HepG2 (cell line): Measurements from ENCODE around the gene ATP5F1E. TPM values are rescaled to one million over a fixed set of nuclear protein-coding genes. Genes with fewer than 3 reads are reported as not detected.

Source experiments
- ETS1 ChIP-seq: sonication (generic); formaldehyde crosslinking; IDR thresholded peaks from 2 replicates; pipeline ENCODE4 v1.4.0; 2020; ENCODE audit warnings: missing genetic modification reagents
- KAT7 ChIP-seq: IDR thresholded peaks from 2 replicates; pipeline ENCODE4 v1.6.1; 2018; ENCODE audit warnings: borderline replicate concordance, missing compliant biosample characterization
- NFKB2 ChIP-seq: sonication (generic); formaldehyde crosslinking; IDR thresholded peaks from 2 replicates; pipeline ENCODE4 v1.4.0; 2020; ENCODE audit warnings: missing genetic modification reagents, borderline replicate concordance
- PCBP1 ChIP-seq: fragments of 200-400 bp; formaldehyde crosslinking; IDR thresholded peaks from 2 replicates; pipeline ENCODE4 v1.6.1; 2017; ENCODE audit warnings: mild to moderate bottlenecking, low read depth, low read length, borderline replicate concordance
- SSRP1 ChIP-seq: IDR thresholded peaks from 2 replicates; pipeline ENCODE4 v1.6.1; 2016; ENCODE audit warnings: control low read depth
- ZEB1 ChIP-seq: IDR thresholded peaks from 2 replicates; pipeline ENCODE4 v1.6.1; 2012; ENCODE audit warnings: mild to moderate bottlenecking, low read depth, inconsistent platforms; ENCODE audit not compliant: insufficient replicate concordance
- ZKSCAN5 ChIP-seq: sonication (generic); formaldehyde crosslinking; IDR thresholded peaks from 2 replicates; pipeline ENCODE4 v1.5.1; 2020; ENCODE audit warnings: mild to moderate bottlenecking, missing genetic modification reagents
- ZMYM3 ChIP-seq: sonication (generic); formaldehyde crosslinking; IDR thresholded peaks from 2 replicates; pipeline ENCODE4 v1.5.1; 2020; ENCODE audit warnings: mild to moderate bottlenecking, missing genetic modification reagents
- ZNF709 ChIP-seq: sonication (generic); formaldehyde crosslinking; IDR thresholded peaks from 2 replicates; pipeline ENCODE4 v1.5.0; 2020; ENCODE audit warnings: mild to moderate bottlenecking, missing genetic modification reagents
- polyA plus RNA-seq, 8 experiments: library from polyadenylated mRNA; depleted of rRNA in 3 of 8; stranded (reverse) in 7 of 8; unstranded in 1 of 8; fragments of >200 nt; fragmentation: Illumina TruSeq in 4 of 8; extraction: Trizol in 4 of 8; gene quantifications; 2 replicates each; pipeline versions ENCODE4 v1.2.1 to v1.2.3, GENCODE V29; 2011 to 2016; ENCODE audit warnings: low read depth in 4 of 8, missing spikeins in 1 of 8, mixed read lengths in 1 of 8; ENCODE audit not compliant: insufficient read depth in 1 of 8
- total RNA-seq, 5 experiments: library from RNA; depleted of rRNA; stranded (reverse); fragments of >200 nt; fragmentation: Illumina TruSeq; extraction: Trizol; gene quantifications; 2 replicates each; pipeline ENCODE4 v1.2.3, GENCODE V29; 2016; ENCODE audit warnings: low read depth in 1 of 5
- TF ChIP-seq, protein P1 (sequence below): sonication (generic); formaldehyde crosslinking; IDR thresholded peaks from 2 replicates; pipeline ENCODE4 v1.4.0; 2020; ENCODE audit warnings: missing genetic modification reagents; ENCODE audit errors: not compliant biosample characterization
- TF ChIP-seq, protein P2 (sequence below): IDR thresholded peaks from 2 replicates; pipeline ENCODE4 v1.6.1; 2016
- TF ChIP-seq, protein P3 (sequence below), 2 experiments: sonication (generic) in 1 of 2; formaldehyde crosslinking in 1 of 2; IDR thresholded peaks; 2 replicates each; pipeline versions ENCODE4 v1.6.1 to v1.9.0; 2014 to 2022; ENCODE audit warnings: antibody characterized with exemption in 1 of 2, borderline replicate concordance in 1 of 2, inconsistent platforms in 1 of 2, low read depth in 1 of 2, missing genetic modification reagents in 1 of 2
- TF ChIP-seq, protein P4 (sequence below): sonication (generic); formaldehyde crosslinking; IDR thresholded peaks from 2 replicates; pipeline ENCODE4 v1.5.1; 2020; ENCODE audit warnings: missing genetic modification reagents, mild to moderate bottlenecking, borderline replicate concordance
- TF ChIP-seq, protein P5 (sequence below): sonication (generic); formaldehyde crosslinking; IDR thresholded peaks from 2 replicates; pipeline ENCODE4 v1.4.0; 2020; ENCODE audit warnings: mild to moderate bottlenecking, missing genetic modification reagents

ATP5F1E gene
- total and polyA plus RNA-seq, 2 of the 13 experiments (the other 11 are each of a cell fraction or from before 2014, with no cell fraction given), result 121 to 134 TPM

GRCh38 chr20:59004763-59005522, 27.2 kb downstream of the ATP5F1E start (continued):
- TF ChIP-seq ZKSCAN5 (CRISPR knock-in tag) (no peak), ZEB1 (no peak), NFKB2 (CRISPR knock-in tag) (no peak), ZMYM3 (CRISPR knock-in tag) (peak; percentile 91), ETS1 (CRISPR knock-in tag) (no peak), PCBP1 (no peak), ZNF709 (CRISPR knock-in tag) (no peak), KAT7 (CRISPR knock-in tag) (no peak; the same call in 1 of the 2 replicates), SSRP1 (CRISPR knock-in tag) (no peak)
- TF ChIP-seq, protein P1, sequence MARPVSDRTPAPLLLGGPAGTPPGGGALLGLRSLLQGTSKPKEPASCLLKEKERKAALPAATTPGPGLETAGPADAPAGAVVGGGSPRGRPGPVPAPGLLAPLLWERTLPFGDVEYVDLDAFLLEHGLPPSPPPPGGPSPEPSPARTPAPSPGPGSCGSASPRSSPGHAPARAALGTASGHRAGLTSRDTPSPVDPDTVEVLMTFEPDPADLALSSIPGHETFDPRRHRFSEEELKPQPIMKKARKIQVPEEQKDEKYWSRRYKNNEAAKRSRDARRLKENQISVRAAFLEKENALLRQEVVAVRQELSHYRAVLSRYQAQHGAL (CRISPR knock-in tag), result no peak
- TF ChIP-seq, protein P2, sequence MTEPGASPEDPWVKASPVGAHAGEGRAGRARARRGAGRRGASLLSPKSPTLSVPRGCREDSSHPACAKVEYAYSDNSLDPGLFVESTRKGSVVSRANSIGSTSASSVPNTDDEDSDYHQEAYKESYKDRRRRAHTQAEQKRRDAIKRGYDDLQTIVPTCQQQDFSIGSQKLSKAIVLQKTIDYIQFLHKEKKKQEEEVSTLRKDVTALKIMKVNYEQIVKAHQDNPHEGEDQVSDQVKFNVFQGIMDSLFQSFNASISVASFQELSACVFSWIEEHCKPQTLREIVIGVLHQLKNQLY (CRISPR knock-in tag), result no peak
- TF ChIP-seq, protein P3, sequence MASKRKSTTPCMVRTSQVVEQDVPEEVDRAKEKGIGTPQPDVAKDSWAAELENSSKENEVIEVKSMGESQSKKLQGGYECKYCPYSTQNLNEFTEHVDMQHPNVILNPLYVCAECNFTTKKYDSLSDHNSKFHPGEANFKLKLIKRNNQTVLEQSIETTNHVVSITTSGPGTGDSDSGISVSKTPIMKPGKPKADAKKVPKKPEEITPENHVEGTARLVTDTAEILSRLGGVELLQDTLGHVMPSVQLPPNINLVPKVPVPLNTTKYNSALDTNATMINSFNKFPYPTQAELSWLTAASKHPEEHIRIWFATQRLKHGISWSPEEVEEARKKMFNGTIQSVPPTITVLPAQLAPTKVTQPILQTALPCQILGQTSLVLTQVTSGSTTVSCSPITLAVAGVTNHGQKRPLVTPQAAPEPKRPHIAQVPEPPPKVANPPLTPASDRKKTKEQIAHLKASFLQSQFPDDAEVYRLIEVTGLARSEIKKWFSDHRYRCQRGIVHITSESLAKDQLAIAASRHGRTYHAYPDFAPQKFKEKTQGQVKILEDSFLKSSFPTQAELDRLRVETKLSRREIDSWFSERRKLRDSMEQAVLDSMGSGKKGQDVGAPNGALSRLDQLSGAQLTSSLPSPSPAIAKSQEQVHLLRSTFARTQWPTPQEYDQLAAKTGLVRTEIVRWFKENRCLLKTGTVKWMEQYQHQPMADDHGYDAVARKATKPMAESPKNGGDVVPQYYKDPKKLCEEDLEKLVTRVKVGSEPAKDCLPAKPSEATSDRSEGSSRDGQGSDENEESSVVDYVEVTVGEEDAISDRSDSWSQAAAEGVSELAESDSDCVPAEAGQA (IDR thresholded peaks at IDR 0.05; ENCODE audit: low read depth), result 0 out of 2 replicates have a peak, but pooled peaks have one; percentile 47
- TF ChIP-seq, protein P3 (CRISPR knock-in tag; IDR thresholded peaks at IDR 0.05; ENCODE audit: borderline replicate concordance), result no peak
- TF ChIP-seq, protein P4, sequence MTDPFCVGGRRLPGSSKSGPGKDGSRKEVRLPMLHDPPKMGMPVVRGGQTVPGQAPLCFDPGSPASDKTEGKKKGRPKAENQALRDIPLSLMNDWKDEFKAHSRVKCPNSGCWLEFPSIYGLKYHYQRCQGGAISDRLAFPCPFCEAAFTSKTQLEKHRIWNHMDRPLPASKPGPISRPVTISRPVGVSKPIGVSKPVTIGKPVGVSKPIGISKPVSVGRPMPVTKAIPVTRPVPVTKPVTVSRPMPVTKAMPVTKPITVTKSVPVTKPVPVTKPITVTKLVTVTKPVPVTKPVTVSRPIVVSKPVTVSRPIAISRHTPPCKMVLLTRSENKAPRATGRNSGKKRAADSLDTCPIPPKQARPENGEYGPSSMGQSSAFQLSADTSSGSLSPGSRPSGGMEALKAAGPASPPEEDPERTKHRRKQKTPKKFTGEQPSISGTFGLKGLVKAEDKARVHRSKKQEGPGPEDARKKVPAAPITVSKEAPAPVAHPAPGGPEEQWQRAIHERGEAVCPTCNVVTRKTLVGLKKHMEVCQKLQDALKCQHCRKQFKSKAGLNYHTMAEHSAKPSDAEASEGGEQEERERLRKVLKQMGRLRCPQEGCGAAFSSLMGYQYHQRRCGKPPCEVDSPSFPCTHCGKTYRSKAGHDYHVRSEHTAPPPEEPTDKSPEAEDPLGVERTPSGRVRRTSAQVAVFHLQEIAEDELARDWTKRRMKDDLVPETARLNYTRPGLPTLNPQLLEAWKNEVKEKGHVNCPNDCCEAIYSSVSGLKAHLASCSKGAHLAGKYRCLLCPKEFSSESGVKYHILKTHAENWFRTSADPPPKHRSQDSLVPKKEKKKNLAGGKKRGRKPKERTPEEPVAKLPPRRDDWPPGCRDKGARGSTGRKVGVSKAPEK (CRISPR knock-in tag), result no peak
- TF ChIP-seq, protein P5, sequence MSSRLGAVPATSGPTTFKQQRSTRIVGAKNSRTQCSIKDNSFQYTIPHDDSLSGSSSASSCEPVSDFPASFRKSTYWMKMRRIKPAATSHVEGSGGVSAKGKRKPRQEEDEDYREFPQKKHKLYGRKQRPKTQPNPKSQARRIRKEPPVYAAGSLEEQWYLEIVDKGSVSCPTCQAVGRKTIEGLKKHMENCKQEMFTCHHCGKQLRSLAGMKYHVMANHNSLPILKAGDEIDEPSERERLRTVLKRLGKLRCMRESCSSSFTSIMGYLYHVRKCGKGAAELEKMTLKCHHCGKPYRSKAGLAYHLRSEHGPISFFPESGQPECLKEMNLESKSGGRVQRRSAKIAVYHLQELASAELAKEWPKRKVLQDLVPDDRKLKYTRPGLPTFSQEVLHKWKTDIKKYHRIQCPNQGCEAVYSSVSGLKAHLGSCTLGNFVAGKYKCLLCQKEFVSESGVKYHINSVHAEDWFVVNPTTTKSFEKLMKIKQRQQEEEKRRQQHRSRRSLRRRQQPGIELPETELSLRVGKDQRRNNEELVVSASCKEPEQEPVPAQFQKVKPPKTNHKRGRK (CRISPR knock-in tag), result no peak
